ENCODE measurements around the gene IGSF9. TPM values are rescaled to one million over a fixed set of nuclear protein-coding genes. Genes with fewer than 3 reads are reported as not detected.
A peak's percentile ranks its signal among the peaks of the same experiment; 100 is the strongest.

Gene IGSF9
- total and polyA plus RNA-seq, 2 experiments from 2014 or later = 0.13 TPM; not detected in 1

DNA sequence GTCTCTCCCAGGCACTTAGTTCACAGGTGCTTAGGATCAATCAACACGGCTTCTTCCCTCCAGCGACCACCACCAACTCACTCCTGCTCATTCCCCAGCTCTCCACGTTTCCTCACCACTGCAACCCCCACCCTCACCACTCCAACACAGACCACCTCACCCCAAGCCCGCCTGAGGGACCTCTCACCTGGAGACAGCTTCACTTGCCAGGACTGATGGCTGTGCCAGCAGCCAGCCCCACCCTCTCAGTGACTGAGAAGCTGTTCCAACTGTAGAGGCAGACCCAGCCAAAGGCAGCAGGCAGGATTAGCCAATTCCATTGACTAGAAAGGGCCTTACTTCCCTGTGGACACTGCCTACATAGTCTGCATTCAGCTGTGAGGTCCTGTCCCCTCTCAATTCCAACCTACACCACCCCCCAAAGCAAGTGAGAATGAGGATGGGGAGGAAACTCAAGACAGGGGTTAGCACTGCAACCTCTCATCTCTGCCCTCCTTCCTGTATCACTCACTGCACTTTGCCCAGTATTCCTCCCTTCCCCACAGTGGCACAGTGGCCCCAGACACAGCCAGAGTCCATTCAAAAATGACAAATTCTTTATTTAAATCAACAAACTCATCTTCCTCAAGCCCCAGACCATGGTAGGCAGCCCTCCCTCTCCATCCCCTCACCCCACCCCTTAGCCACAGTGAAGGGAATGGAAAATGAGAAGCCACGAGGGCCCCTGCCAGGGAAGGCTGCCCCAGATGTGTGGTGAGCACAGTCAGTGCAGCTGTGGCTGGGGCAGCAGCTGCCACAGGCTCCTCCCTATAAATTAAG, 27.7 kb downstream of the IGSF9 start:
- Histone ChIP-seq H3K27me3 (replicated peaks; ENCODE audit: insufficient read depth) (no peaks in the 10 kb centered on the region), H3K4me3 (no peak overlapping the region), H3K4me2 (ENCODE audit: unreplicated experiment) (no peak overlapping the region), H3K4me1 (ENCODE audit: insufficient read depth) (peaks cover 57% of the 10 kb centered on the region), H3K27ac (peak overlapping the region; percentile 37), H2AFZ (no peak overlapping the region), H3K9me2 (ENCODE audit: insufficient read depth) (no peaks in the 10 kb centered on the region), H3F3A (ENCODE audit: insufficient read depth) (peaks cover 50% of the 10 kb centered on the region), H3K36me3 (ENCODE audit: low read depth) (peaks cover 20% of the 10 kb centered on the region), H4K20me1 (ENCODE audit: insufficient read depth) (no peaks in the 10 kb centered on the region), H3K9ac (no peak overlapping the region), H3K79me2 (ENCODE audit: insufficient read depth) (peaks cover 41% of the 10 kb centered on the region), H3K9me3 (ENCODE audit: low read depth) (no peaks in the 10 kb centered on the region)
- 57 to 62% methylated on average over 5 of the region's 5 CpGs for WGBS, 2 experiments (ENCODE audit: low coverage in 1 of 2, low lambda C conversion rate in 2 of 2, missing lambda C conversion rate in 2 of 2)
- no peak for DNase-seq
- in situ Hi-C loops (cut with MboI) = no loop called here
- TF ChIP-seq EZH2 (IDR thresholded peaks at IDR 0.05; ENCODE audit: insufficient read depth, poor library complexity, severe bottlenecking) (no peak), EZH2phosphoT487 (IDR thresholded peaks at IDR 0.05; ENCODE audit: insufficient read depth, low read depth) (no peak)

DNA sequence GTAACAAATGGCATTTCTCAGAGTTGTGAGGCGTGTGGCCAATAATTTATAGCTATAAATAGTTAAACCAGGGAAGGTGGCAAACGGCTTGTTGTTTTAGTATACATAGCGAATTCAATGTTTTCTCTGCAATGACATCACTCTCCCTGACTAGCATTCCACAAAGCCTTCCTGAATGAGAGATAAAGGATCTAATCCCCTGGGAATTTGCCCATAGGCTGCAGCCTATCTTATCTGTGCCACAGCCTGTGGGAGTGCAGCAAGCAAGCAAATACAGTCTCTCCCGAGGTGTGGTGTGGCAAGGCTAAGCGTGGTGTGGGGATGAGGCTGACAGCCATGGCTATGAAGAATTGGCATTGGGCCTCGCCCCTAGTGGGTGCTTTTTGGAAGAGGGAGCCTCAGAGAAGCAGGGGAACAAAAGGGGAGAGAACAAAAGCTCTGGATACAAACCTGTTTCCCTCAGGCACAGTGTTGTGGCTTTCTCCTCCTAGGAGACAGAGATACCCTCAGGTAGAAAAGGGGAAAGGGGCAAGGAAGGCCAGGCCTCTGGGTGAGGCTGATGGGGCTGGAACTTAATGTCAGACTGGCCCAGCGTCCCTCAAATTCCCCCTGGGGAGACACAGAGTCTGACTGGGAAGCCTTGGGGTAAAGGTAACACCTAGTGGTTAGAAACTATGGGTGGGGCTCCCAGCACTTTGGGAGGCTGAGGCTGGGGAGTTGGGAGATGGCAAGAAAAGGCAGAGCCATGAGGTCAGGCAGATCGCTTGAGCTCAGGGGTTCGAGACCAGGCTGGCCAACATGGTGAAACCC, 29.0 kb downstream of the IGSF9 start:
- H3K27me3 ChIP-seq (replicated peaks; ENCODE audit: insufficient read depth) = no peaks in the 10 kb centered on the region
- H3K27ac ChIP-seq = peak overlapping the region; percentile 36
- TF ChIP-seq EZH2 (IDR thresholded peaks at IDR 0.05; ENCODE audit: insufficient read depth, poor library complexity, severe bottlenecking) (no peak), EZH2phosphoT487 (IDR thresholded peaks at IDR 0.05; ENCODE audit: insufficient read depth, low read depth) (no peak)
- in situ Hi-C loops (cut with MboI) = no loop called here
- H3K4me3 ChIP-seq = no peak overlapping the region
- peaks cover 28% of the 10 kb centered on the region for H3K79me2 ChIP-seq (ENCODE audit: insufficient read depth)
- H4K20me1 ChIP-seq (ENCODE audit: insufficient read depth) = no peaks in the 10 kb centered on the region
- peaks cover 20% of the 10 kb centered on the region for H3K36me3 ChIP-seq (ENCODE audit: low read depth)
- peak; percentile 85 for DNase-seq
- no peaks in the 10 kb centered on the region for H3K9me3 ChIP-seq (ENCODE audit: low read depth)
- peak overlapping the region; percentile 26 for H3K9ac ChIP-seq
- WGBS, 2 experiments (ENCODE audit: low coverage in 1 of 2, low lambda C conversion rate in 2 of 2, missing lambda C conversion rate in 2 of 2) = 47 to 48% methylated on average over 9 of the region's 9 CpGs
- H2AFZ ChIP-seq = no peak overlapping the region
- H3K4me2 ChIP-seq (ENCODE audit: unreplicated experiment) = peak overlapping the region; percentile 47
- peaks cover 54% of the 10 kb centered on the region for H3K4me1 ChIP-seq (ENCODE audit: insufficient read depth)
- H3F3A ChIP-seq (ENCODE audit: insufficient read depth) = peaks cover 50% of the 10 kb centered on the region
- H3K9me2 ChIP-seq (ENCODE audit: insufficient read depth) = no peaks in the 10 kb centered on the region

DNA sequence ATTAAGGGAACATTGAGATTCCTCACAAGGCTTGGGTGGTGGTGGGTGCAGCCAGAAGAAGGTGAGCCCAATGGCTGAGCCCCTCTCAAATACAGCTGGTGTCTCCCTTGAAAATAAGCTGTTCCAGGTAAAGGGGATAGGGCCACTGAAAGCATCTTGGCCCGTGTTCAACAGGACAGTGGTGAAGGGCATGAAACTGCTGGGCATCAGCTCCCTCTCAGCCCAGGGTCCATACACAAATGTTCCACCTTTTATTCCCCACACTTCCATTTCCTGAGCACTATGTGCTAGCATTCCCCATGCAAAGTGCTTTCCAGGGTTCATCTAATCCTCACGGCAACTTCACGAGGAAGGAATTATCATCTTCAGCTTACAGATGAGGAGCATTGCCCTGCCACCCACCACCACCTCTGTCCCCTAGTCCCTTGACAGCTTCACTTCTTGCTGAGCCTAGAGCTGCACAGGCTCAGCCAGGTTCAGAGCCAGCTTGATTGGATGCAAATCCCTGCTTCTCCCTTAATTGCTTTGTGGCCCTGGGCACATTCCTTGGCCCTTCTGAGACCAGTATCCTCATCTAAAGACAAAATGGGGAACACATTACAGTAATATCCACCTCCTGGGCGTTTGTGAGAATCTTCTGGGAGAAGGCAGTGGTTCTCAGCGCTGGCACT, 29.7 kb downstream of the IGSF9 start:
- no peaks in the 10 kb centered on the region for H4K20me1 ChIP-seq (ENCODE audit: insufficient read depth)
- H3K4me2 ChIP-seq (ENCODE audit: unreplicated experiment) = peak overlapping the region; percentile 47
- no peaks in the 10 kb centered on the region for H3K27me3 ChIP-seq (replicated peaks; ENCODE audit: insufficient read depth)
- no peak overlapping the region for H2AFZ ChIP-seq
- peaks cover 21% of the 10 kb centered on the region for H3K79me2 ChIP-seq (ENCODE audit: insufficient read depth)
- DNase-seq = no peak
- no peak overlapping the region for H3K4me3 ChIP-seq
- peak overlapping the region; percentile 36 for H3K27ac ChIP-seq
- H3K9ac ChIP-seq = peak overlapping the region; percentile 26; the same call in 1 of the 2 replicates
- in situ Hi-C loops (cut with MboI) = no loop called here
- H3K36me3 ChIP-seq (ENCODE audit: low read depth) = peaks cover 20% of the 10 kb centered on the region
- no peaks in the 10 kb centered on the region for H3K9me2 ChIP-seq (ENCODE audit: insufficient read depth)
- 47 to 50% methylated on average over 5 of the region's 5 CpGs for WGBS, 2 experiments (ENCODE audit: low coverage in 1 of 2, low lambda C conversion rate in 2 of 2, missing lambda C conversion rate in 2 of 2)
- no peak for TF ChIP-seq EZH2 (IDR thresholded peaks at IDR 0.05; ENCODE audit: insufficient read depth, poor library complexity, severe bottlenecking)
- TF ChIP-seq EZH2phosphoT487 (IDR thresholded peaks at IDR 0.05; ENCODE audit: insufficient read depth, low read depth) = no peak
- H3K9me3 ChIP-seq (ENCODE audit: low read depth) = no peaks in the 10 kb centered on the region
- peaks cover 45% of the 10 kb centered on the region for H3F3A ChIP-seq (ENCODE audit: insufficient read depth)
- peaks cover 56% of the 10 kb centered on the region for H3K4me1 ChIP-seq (ENCODE audit: insufficient read depth)
